Amygdala (tissue), 56 donors: ENCODE data around the gene PLPPR3.

Experiments used
- DNase-seq, 56 donors: peaks; one replicate each; lab custom pipeline; 2025; lab: John Stamatoyannopoulos, UW

Gene PLPPR3

GRCh38 chr19:782185-782877 is 39.4 kb downstream of the PLPPR3 start:
- DNase-seq: no peak

GRCh38 chr19:781800-782184 is 40.0 kb downstream of the PLPPR3 start:
- DNase-seq: no peak

- no peak for DNase-seq
Observed at GRCh38 chr19:780935-781334, 40.8 kb downstream of the PLPPR3 start.

GRCh38 chr19:778910-779653 is 42.7 kb downstream of the PLPPR3 start:
- DNase-seq: peak in 1 of 56 donors; percentile 4

DNA sequence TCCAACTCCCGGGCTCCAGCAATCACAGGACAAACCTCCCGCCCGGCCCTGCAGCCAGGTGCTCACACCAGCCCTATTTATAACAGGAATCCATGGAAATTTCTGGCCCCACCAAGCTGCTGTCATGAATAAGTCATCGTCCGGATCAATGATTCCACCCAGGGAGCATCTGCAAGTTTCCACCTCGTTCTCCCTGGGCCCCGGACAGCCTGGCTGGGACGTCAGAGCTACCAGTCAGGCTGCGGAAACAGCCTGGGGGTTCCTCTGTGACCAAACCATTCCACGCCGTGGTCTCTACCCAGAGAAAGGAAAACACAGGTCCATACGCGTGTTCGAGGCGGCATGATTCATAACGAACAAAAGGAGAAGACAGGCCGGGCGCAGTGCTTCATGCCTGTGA is 45.2 kb downstream of the PLPPR3 start:
- DNase-seq: no peak

DNA sequence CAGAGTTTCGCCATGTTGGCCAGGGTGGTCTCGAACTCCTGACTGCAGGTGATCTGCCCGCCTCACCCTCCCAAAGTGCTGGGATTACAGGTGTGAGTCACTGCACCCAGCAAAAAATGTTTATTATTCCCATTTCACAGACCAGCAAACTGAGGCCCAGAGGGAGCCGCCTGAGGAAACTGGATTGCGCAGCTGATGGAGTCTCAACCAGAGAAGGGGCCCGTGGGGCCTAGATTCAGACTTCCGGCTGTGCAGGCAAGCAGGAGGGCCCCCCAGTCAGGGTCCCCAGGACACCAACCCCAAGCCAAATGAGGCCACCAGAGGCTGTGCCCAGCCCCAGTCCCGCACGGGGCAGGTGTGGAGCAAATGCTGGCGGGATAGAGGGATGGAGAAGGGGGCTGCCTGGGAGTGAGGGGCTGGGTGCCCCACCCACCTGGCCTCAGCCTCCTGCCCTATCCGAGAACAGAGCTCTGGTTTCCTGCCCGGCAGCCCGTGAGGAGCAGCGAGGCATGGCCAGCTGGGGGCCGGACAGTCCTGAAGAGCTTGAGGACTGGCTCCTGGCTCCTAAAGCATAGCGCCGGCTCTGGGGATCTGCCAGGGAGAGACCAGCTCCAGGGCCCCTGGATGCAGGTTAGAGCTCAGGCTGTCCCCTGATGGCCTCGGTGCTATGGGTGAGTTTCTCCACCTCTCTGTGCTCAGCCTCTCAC is 48.9 kb downstream of the PLPPR3 start:
- DNase-seq: no peak

- no peak for DNase-seq
Observed at GRCh38 chr19:772063-772462, 49.7 kb downstream of the PLPPR3 start.

DNA sequence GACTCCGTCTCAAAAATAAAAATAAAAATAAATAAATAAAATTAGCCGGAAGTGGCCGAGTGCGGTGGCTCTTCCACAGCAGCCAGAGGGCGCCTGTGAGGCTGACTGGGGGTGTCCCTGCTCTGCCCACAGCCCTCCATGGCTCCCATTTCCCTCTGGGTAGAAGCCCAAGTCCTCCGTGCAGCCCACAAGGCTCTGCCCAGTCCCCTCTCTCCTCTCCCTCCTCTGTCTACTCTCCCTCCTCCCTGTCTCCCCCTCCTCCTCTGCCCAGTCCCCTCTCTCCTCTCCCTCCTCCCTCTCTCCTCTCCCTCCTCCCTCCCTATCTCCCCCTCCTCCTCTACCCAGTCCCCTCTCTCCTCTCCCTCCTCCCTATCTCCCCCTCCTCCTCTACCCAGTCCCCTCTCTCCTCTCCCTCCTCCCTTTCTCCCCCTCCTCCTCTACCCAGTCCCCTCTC is 50.4 kb downstream of the PLPPR3 start:
- DNase-seq: no peak

DNA sequence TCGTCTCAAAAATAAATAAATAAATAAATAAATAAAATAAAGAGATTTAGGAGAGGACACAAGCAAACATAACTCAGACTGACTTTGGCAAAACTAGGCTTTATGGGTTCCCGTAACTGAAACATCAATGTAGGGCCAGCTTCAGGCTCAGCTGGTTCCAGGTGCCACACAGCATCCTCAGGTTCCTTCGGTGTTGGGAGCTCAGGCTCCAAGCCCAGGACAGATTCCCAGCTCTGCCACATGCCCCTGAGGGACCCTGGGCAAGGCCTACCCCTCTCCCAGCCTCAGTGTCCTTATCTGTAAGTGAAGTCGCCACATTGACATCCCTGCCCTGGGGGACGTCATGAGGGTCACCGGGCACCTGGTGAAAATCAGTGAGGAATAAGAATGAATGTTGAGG is 52.1 kb downstream of the PLPPR3 start:
- DNase-seq: no peak

GRCh38 chr19:768424-768823 is 53.3 kb downstream of the PLPPR3 start:
- no peak for DNase-seq

GRCh38 chr19:765179-765738 is 56.5 kb downstream of the PLPPR3 start:
- no peak for DNase-seq

DNA sequence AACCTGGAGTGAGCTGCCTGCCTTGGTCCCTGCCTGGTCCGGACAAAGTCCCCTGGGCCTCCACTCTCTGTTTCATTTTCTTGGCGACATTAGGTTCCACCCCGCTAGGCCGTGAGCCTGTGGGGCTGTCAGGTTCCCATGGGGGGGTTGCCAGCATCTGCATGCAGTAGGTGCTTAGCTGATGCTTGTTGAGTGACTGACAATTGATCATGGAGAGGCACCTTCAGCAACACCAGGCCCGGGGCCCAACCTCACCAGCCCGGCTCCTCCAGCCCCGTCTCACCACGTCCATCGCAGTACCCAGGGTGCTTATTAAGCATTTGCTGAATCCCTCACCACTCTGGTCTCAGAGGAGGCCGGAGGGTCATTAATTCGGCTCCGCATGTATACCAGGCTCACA is 57.5 kb downstream of the PLPPR3 start:
- DNase-seq: no peak

- no peak for DNase-seq
Observed at GRCh38 chr19:763869-764268, 57.9 kb downstream of the PLPPR3 start.

GRCh38 chr19:763181-763580 is 58.6 kb downstream of the PLPPR3 start:
- no peak for DNase-seq
